Stimulated activated effector memory CD8-positive, alpha-beta T cell treated with anti-CD3 and anti-CD28 coated beads, Interleukin-12 subunit alpha, Interleukin-12 subunit beta, amount 100 ng/mL, for 72 hours (primary cell): Measurements from ENCODE around the gene RNASE4.
"Not testable (repeated sequence)": the region's sequence is repeated elsewhere in the genome, so short reads cannot be mapped to it uniquely, and the experiment has no call there.

Experiments used
- ATAC-seq: fragments of 150-1000 bp; cut with Tn5 transposase; 2 replicates; pipeline ENCODE4 v1.10.0; 2021
- DNase-seq, 2 donors: peaks; one replicate each; pipeline ENCODE4 v3.0.0; 2021 to 2022; ENCODE audit warnings: low spot score in 2 of 2
- H3K27ac Mint-ChIP-seq: one replicate; pipeline ENCODE4 v1.8.0; 2022; ENCODE audit warnings: mild to moderate bottlenecking, mixed read lengths
- H3K36me3 Mint-ChIP-seq: one replicate; pipeline ENCODE4 v1.8.0; 2022; ENCODE audit warnings: mild to moderate bottlenecking, mixed read lengths
- H3K4me1 Mint-ChIP-seq: one replicate; pipeline ENCODE4 v1.8.0; 2022; ENCODE audit warnings: mixed read lengths
- H3K4me3 Mint-ChIP-seq: one replicate; pipeline ENCODE4 v1.8.0; 2022; ENCODE audit warnings: mild to moderate bottlenecking, mixed read lengths
- H3K9me3 Mint-ChIP-seq: one replicate; pipeline ENCODE4 v1.8.0; 2022; ENCODE audit warnings: mixed read lengths

Gene RNASE4

GRCh38 chr14:20738292-20738691, 53.9 kb downstream of the RNASE4 start:
- not testable (repeated sequence) for H3K36me3 Mint-ChIP-seq, H3K4me1 Mint-ChIP-seq, H3K4me3 Mint-ChIP-seq, H3K9me3 Mint-ChIP-seq, DNase-seq, H3K27ac Mint-ChIP-seq, ATAC-seq

- H3K36me3 Mint-ChIP-seq: no peaks in the 10 kb centered on the region
- no peak overlapping the region for H3K27ac Mint-ChIP-seq
- H3K9me3 Mint-ChIP-seq: no peaks in the 10 kb centered on the region
- H3K4me3 Mint-ChIP-seq: no peak overlapping the region
- H3K4me1 Mint-ChIP-seq: no peaks in the 10 kb centered on the region
- ATAC-seq (no peak), DNase-seq (no peak)
These were observed 57.8 kb downstream of the RNASE4 start for GRCh38 chr14:20742132-20742531.

- DNase-seq: no peak
- H3K27ac Mint-ChIP-seq: no peak overlapping the region
- no peak overlapping the region for H3K4me3 Mint-ChIP-seq
- H3K4me1 Mint-ChIP-seq: no peaks in the 10 kb centered on the region
- no peaks in the 10 kb centered on the region for H3K9me3 Mint-ChIP-seq
- no peak for ATAC-seq
- H3K36me3 Mint-ChIP-seq: no peaks in the 10 kb centered on the region
These were observed 59.2 kb downstream of the RNASE4 start for GRCh38 chr14:20743556-20743955.

GRCh38 chr14:20745571-20746358, 61.4 kb downstream of the RNASE4 start, which contains the start of gene EDDM3A:
TSS of gene EDDM3A (plus strand) at chr14:20745887. CDS start at chr14:20747581, 1,694 bp downstream.
- H3K4me3 Mint-ChIP-seq: no peak within 1 kb of the TSS
- DNase-seq (no peak), ATAC-seq (no peak)
- no peak within 1 kb of the TSS for H3K27ac Mint-ChIP-seq
- no peaks in the 10 kb centered on the region for H3K36me3 Mint-ChIP-seq
- peaks cover 8% of the 10 kb centered on the region for H3K4me1 Mint-ChIP-seq
- H3K9me3 Mint-ChIP-seq: no peaks in the 10 kb centered on the region

GRCh38 chr14:20746566-20746965, 62.2 kb downstream of the RNASE4 start:
- Mint-ChIP-seq H3K36me3 (no peaks in the 10 kb centered on the region), H3K4me1 (peaks cover 8% of the 10 kb centered on the region), H3K4me3 (no peak overlapping the region), H3K27ac (no peak overlapping the region), H3K9me3 (peaks cover under 1% of the 10 kb centered on the region)
- DNase-seq (no peak), ATAC-seq (no peak)

GRCh38 chr14:20748439-20748838, 64.1 kb downstream of the RNASE4 start:
- Mint-ChIP-seq H3K4me3 (no peak overlapping the region), H3K27ac (no peak overlapping the region), H3K4me1 (peaks cover 8% of the 10 kb centered on the region), H3K36me3 (no peaks in the 10 kb centered on the region), H3K9me3 (peaks cover 8% of the 10 kb centered on the region)
- ATAC-seq (no peak), DNase-seq (no peak)

- H3K9me3 Mint-ChIP-seq: peaks cover 8% of the 10 kb centered on the region
- DNase-seq: no peak
- no peak overlapping the region for H3K4me3 Mint-ChIP-seq
- H3K4me1 Mint-ChIP-seq: peaks cover 8% of the 10 kb centered on the region
- peak overlapping the region; percentile 26 for H3K27ac Mint-ChIP-seq
- ATAC-seq: peak; percentile 76
- no peaks in the 10 kb centered on the region for H3K36me3 Mint-ChIP-seq
These were observed 65.8 kb downstream of the RNASE4 start for GRCh38 chr14:20750194-20750593.
